ENCODE data around the gene SYN1.

SYN1 gene

GRCh38 chrX:47540754-47541538, 78.7 kb downstream of the SYN1 start:
- Histone ChIP-seq H3K9me3 (ENCODE audit: low read length) (no peaks in the 10 kb centered on the region), H3K4me3 (ENCODE audit: low read depth in 1 of 2, low read length in 2 of 2) (no peak overlapping the region), H3K27me3 (ENCODE audit: control insufficient read depth in 1 of 2, insufficient read depth in 2 of 2, low read length in 2 of 2) (no peaks in the 10 kb centered on the region), H3K4me1 (ENCODE audit: insufficient read depth, low read length) (peaks cover 6% of the 10 kb centered on the region), H3K36me3 (ENCODE audit: insufficient read depth, low read length) (no peaks in the 10 kb centered on the region), H3K9ac (ENCODE audit: low read length) (no peak overlapping the region), H3K27ac (ENCODE audit: low read depth, low read length) (peak overlapping the region; percentile 52)

GRCh38 chrX:47539860-47540259, 79.8 kb downstream of the SYN1 start:
- Histone ChIP-seq H3K36me3 (ENCODE audit: insufficient read depth, low read length) (no peaks in the 10 kb centered on the region), H3K27me3 (ENCODE audit: control insufficient read depth in 1 of 2, insufficient read depth in 2 of 2, low read length in 2 of 2) (no peaks in the 10 kb centered on the region), H3K4me1 (ENCODE audit: insufficient read depth, low read length) (peaks cover 6% of the 10 kb centered on the region), H3K27ac (ENCODE audit: low read depth, low read length) (no peak overlapping the region), H3K9ac (ENCODE audit: low read length) (no peak overlapping the region), H3K4me3 (ENCODE audit: low read depth in 1 of 2, low read length in 2 of 2) (no peak overlapping the region), H3K9me3 (ENCODE audit: low read length) (no peaks in the 10 kb centered on the region)

GRCh38 chrX:47530049-47530448, 89.6 kb downstream of the SYN1 start:
- H3K9me3 ChIP-seq (ENCODE audit: low read length): no peaks in the 10 kb centered on the region
- H3K27ac ChIP-seq (ENCODE audit: low read depth, low read length): no peak overlapping the region
- H3K4me3 ChIP-seq (ENCODE audit: low read depth in 1 of 2, low read length in 2 of 2): no peak overlapping the region
- H3K4me1 ChIP-seq (ENCODE audit: insufficient read depth, low read length): no peaks in the 10 kb centered on the region
- H3K36me3 ChIP-seq (ENCODE audit: insufficient read depth, low read length): no peaks in the 10 kb centered on the region
- H3K27me3 ChIP-seq (ENCODE audit: control insufficient read depth in 1 of 2, insufficient read depth in 2 of 2, low read length in 2 of 2): no peaks in the 10 kb centered on the region
- H3K9ac ChIP-seq (ENCODE audit: low read length): no peak overlapping the region

- Histone ChIP-seq H3K27me3 (ENCODE audit: control insufficient read depth in 1 of 2, insufficient read depth in 2 of 2, low read length in 2 of 2) (no peaks in the 10 kb centered on the region), H3K9me3 (ENCODE audit: low read length) (no peaks in the 10 kb centered on the region), H3K36me3 (ENCODE audit: insufficient read depth, low read length) (no peaks in the 10 kb centered on the region), H3K27ac (ENCODE audit: low read depth, low read length) (no peak overlapping the region), H3K4me3 (ENCODE audit: low read depth in 1 of 2, low read length in 2 of 2) (no peak overlapping the region), H3K9ac (ENCODE audit: low read length) (no peak overlapping the region), H3K4me1 (ENCODE audit: insufficient read depth, low read length) (no peaks in the 10 kb centered on the region)
Measured at GRCh38 chrX:47529548-47529947, 90.1 kb downstream of the SYN1 start.

GRCh38 chrX:47523713-47524166, 95.9 kb downstream of the SYN1 start:
- Histone ChIP-seq H3K4me1 (ENCODE audit: insufficient read depth, low read length) (no peaks in the 10 kb centered on the region), H3K27me3 (ENCODE audit: control insufficient read depth in 1 of 2, insufficient read depth in 2 of 2, low read length in 2 of 2) (no peaks in the 10 kb centered on the region), H3K4me3 (ENCODE audit: low read depth in 1 of 2, low read length in 2 of 2) (peak overlapping the region; percentile 47 to 63), H3K9ac (ENCODE audit: low read length) (no peak overlapping the region), H3K9me3 (ENCODE audit: low read length) (no peaks in the 10 kb centered on the region), H3K27ac (ENCODE audit: low read depth, low read length) (no peak overlapping the region), H3K36me3 (ENCODE audit: insufficient read depth, low read length) (no peaks in the 10 kb centered on the region)

- H3K4me1 ChIP-seq (ENCODE audit: insufficient read depth, low read length): no peaks in the 10 kb centered on the region
- no peaks in the 10 kb centered on the region for H3K36me3 ChIP-seq (ENCODE audit: insufficient read depth, low read length)
- no peak overlapping the region for H3K9ac ChIP-seq (ENCODE audit: low read length)
- peak overlapping the region; percentile 47 to 63 for H3K4me3 ChIP-seq (ENCODE audit: low read depth in 1 of 2, low read length in 2 of 2)
- H3K9me3 ChIP-seq (ENCODE audit: low read length): no peaks in the 10 kb centered on the region
- no peak overlapping the region for H3K27ac ChIP-seq (ENCODE audit: low read depth, low read length)
- peaks cover 0 to 2% of the 10 kb centered on the region in 2 donors for H3K27me3 ChIP-seq (ENCODE audit: control insufficient read depth in 1 of 2, insufficient read depth in 2 of 2, low read length in 2 of 2)
Measured at GRCh38 chrX:47523297-47523696, 96.4 kb downstream of the SYN1 start.

All from muscle layer of colon (tissue), 2 donors.